Uterus (tissue), 2 donors: ENCODE results near the gene CHST8.

Experiments used
- POLR2A ChIP-seq, 2 donors: fragments of 450-650 bp; IDR thresholded peaks; one replicate each; pipeline ENCODE4 v1.6.1; 2016; ENCODE audit warnings: antibody characterized with exemption in 2 of 2, mild to moderate bottlenecking in 1 of 2, moderate library complexity in 1 of 2
- TF ChIP-seq, protein P1 (sequence below), 4 experiments: fragments of 200-600 bp in 2 of 4; fragments of 450-650 bp in 2 of 4; sonication (generic) in 2 of 4; IDR thresholded peaks; one replicate each; pipeline ENCODE4 v1.5.1; 2016 to 2019; ENCODE audit warnings: antibody characterized with exemption in 4 of 4, mild to moderate bottlenecking in 2 of 4, moderate library complexity in 1 of 4

- TF ChIP-seq, protein P1, sequence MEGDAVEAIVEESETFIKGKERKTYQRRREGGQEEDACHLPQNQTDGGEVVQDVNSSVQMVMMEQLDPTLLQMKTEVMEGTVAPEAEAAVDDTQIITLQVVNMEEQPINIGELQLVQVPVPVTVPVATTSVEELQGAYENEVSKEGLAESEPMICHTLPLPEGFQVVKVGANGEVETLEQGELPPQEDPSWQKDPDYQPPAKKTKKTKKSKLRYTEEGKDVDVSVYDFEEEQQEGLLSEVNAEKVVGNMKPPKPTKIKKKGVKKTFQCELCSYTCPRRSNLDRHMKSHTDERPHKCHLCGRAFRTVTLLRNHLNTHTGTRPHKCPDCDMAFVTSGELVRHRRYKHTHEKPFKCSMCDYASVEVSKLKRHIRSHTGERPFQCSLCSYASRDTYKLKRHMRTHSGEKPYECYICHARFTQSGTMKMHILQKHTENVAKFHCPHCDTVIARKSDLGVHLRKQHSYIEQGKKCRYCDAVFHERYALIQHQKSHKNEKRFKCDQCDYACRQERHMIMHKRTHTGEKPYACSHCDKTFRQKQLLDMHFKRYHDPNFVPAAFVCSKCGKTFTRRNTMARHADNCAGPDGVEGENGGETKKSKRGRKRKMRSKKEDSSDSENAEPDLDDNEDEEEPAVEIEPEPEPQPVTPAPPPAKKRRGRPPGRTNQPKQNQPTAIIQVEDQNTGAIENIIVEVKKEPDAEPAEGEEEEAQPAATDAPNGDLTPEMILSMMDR (IDR thresholded peaks at IDR 0.05), result no peak
- no peak for TF ChIP-seq POLR2A (IDR thresholded peaks at IDR 0.05)
Measured at GRCh38 chr19:33703821-33704220, 82.1 kb downstream of the CHST8 start.
